GM12878 (cell line): ENCODE data around the gene C14orf119. TPM values are rescaled to one million over a fixed set of nuclear protein-coding genes. Genes with fewer than 3 reads are reported as not detected.

ENCODE experiments used
- ATAC-seq: fragments of 200-7000 bp; cut with Tn5 transposase; 3 replicates; pipeline ENCODE4 v1.9.1; 2020; ENCODE audit warnings: mild to moderate bottlenecking, moderate library complexity
- BruUV-seq: library from RNA; stranded (reverse); fragments of 400-500 nt; replicated peaks from 2 replicates; lab custom pipeline; 2021; lab: Mats Ljungman, UMichigan
- CTCF ChIA-PET: fragments of 300-600 bp; sonication (Branson Sonifier 250); formaldehyde crosslinking; extraction: SDS; loops from one replicate; lab custom pipeline; 2021; ENCODE audit warnings: inconsistent platforms; lab: Yijun Ruan, JAX
- POLR2A ChIA-PET: fragments of 350-600 bp; formaldehyde crosslinking; extraction: SDS; loops from one replicate; lab custom pipeline; 2021; ENCODE audit warnings: inconsistent platforms; lab: Charles Lee
- RAD21 ChIA-PET: fragments of 300-600 bp; sonication (Branson Sonifier 250); formaldehyde crosslinking; loops from one replicate; lab custom pipeline; 2023; ENCODE audit warnings: antibody characterized with exemption; ENCODE audit not compliant: unreplicated experiment; lab: Charles Lee
- SMC1A ChIA-PET: fragments of 300-600 bp; sonication (Branson Sonifier 250); formaldehyde crosslinking; loops from one replicate; lab custom pipeline; 2023; ENCODE audit not compliant: unreplicated experiment, uncharacterized antibody; lab: Charles Lee
- DNase-seq: peaks from one replicate; pipeline ENCODE4 v3.0.0-alpha.2; 2011; ENCODE audit warnings: low read depth, low spot score
- FAIRE-seq: peaks from 3 replicates; lab custom pipeline; 2011; peaks lifted over from hg19 to GRCh38; lab: Jason Lieb, UNC
- H2AFZ ChIP-seq: 2 replicates; pipeline ENCODE4 v1.6.0; 2011; ENCODE audit warnings: low read depth, low read length, control low read depth; ENCODE audit not compliant: control insufficient read depth
- H3K27ac ChIP-seq: 2 replicates; pipeline ENCODE4 v1.5.1; 2011; ENCODE audit warnings: control low read depth; ENCODE audit not compliant: control insufficient read depth, insufficient read depth
- H3K27me3 ChIP-seq, 2 experiments: replicated peaks in 1 of 2; 2 replicates each; pipeline versions ENCODE4 v1.6.0 to v1.6.1; 2011; ENCODE audit warnings: low read length in 1 of 2; ENCODE audit not compliant: control insufficient read depth in 2 of 2, insufficient read depth in 2 of 2
- H3K36me3 ChIP-seq, 2 experiments: 2 replicates each; pipeline ENCODE4 v1.5.1; 2011; ENCODE audit warnings: low read length in 1 of 2; ENCODE audit not compliant: control insufficient read depth in 2 of 2, insufficient read depth in 2 of 2
- H3K4me1 ChIP-seq: 2 replicates; pipeline ENCODE4 v1.6.1; 2011; ENCODE audit warnings: mild to moderate bottlenecking, low read length, moderate library complexity, mixed read lengths; ENCODE audit not compliant: control insufficient read depth, insufficient read depth
- H3K4me2 ChIP-seq: 2 replicates; pipeline ENCODE4 v1.6.0; 2011; ENCODE audit warnings: control low read depth; ENCODE audit not compliant: control insufficient read depth, insufficient read depth
- H3K4me3 ChIP-seq: fragments of 200-600 bp; sonication (generic); 2 replicates; pipeline ENCODE4 v1.5.1; 2016
- H3K79me2 ChIP-seq: 2 replicates; pipeline ENCODE4 v1.6.0; 2011; ENCODE audit warnings: low read length; ENCODE audit not compliant: control insufficient read depth, insufficient read depth
- H3K9ac ChIP-seq: 2 replicates; pipeline ENCODE4 v1.8.0; 2011; ENCODE audit warnings: low read length, control low read depth, mixed read lengths; ENCODE audit not compliant: control insufficient read depth, insufficient read depth
- H3K9me3 ChIP-seq: replicated peaks from 3 replicates; pipeline ENCODE4 v1.5.1; 2011; ENCODE audit warnings: mild to moderate bottlenecking, low read length; ENCODE audit not compliant: control insufficient read depth, insufficient read depth
- H4K20me1 ChIP-seq: 2 replicates; pipeline ENCODE4 v1.6.0; 2011; ENCODE audit not compliant: control insufficient read depth, insufficient read depth
- CEBPZ ChIP-seq: fragments of 150-350 bp; IDR thresholded peaks from 2 replicates; pipeline ENCODE4 v1.6.1; 2016; ENCODE audit warnings: low read depth, low read length
- E2F8 ChIP-seq: fragments of 450-650 bp; IDR thresholded peaks from 2 replicates; pipeline ENCODE4 v1.6.1; 2018; ENCODE audit warnings: mild to moderate bottlenecking, low read depth, moderate library complexity; ENCODE audit not compliant: partially characterized antibody
- MTA2 ChIP-seq: fragments of 450-650 bp; IDR thresholded peaks from 2 replicates; pipeline ENCODE4 v1.6.1; 2016; ENCODE audit warnings: low read depth, mild to moderate bottlenecking, moderate library complexity
- NR2C2 ChIP-seq: IDR thresholded peaks from 2 replicates; pipeline ENCODE4 v1.6.1; 2011; ENCODE audit warnings: borderline replicate concordance, low read depth; ENCODE audit not compliant: control insufficient read depth, insufficient read length
- NR2F1 ChIP-seq: fragments of 450-650 bp; conservative IDR thresholded peaks from 2 replicates; pipeline ENCODE4 v1.6.1; 2017; ENCODE audit warnings: mild to moderate bottlenecking
- POLR2A ChIP-seq: IDR thresholded peaks from 2 replicates; pipeline ENCODE4 v1.6.1; 2011; ENCODE audit warnings: low read depth, mild to moderate bottlenecking, low read length
- TARDBP ChIP-seq: IDR thresholded peaks from 2 replicates; pipeline ENCODE4 v1.6.1; 2016; ENCODE audit warnings: borderline replicate concordance
- ZBED1 ChIP-seq: IDR thresholded peaks from 2 replicates; pipeline ENCODE4 v1.6.1; 2016; ENCODE audit warnings: borderline replicate concordance
- ZNF592 ChIP-seq: fragments of 450-650 bp; IDR thresholded peaks from 2 replicates; pipeline ENCODE4 v1.6.1; 2017; ENCODE audit warnings: mild to moderate bottlenecking, moderate library complexity
- WGBS: methylation state at CpG from one replicate; pipeline ENCODE4 v1.1.6; 2016; ENCODE audit warnings: low lambda C conversion rate; ENCODE audit not compliant: insufficient replicate concordance, insufficient coverage; ENCODE audit errors: missing lambda C conversion rate; 5-methylcytosine and 5-hydroxymethylcytosine counted together
- in situ Hi-C: fragments of 300-500 bp; cut with MboI; formaldehyde crosslinking; loops from 9 replicates; pipeline ENCODE4 v1.14.3; 2018; ENCODE audit warnings: mixed read lengths
- intact Hi-C: fragments of 100-400 bp; cut with micrococcal nuclease; formaldehyde crosslinking; loops from one replicate; pipeline ENCODE4 v1.14.2; 2022; ENCODE audit not compliant: unreplicated experiment
- polyA plus RNA-seq, 11 experiments: library from polyadenylated mRNA; depleted of rRNA in 4 of 11; unstranded in 6 of 11; stranded (reverse) in 5 of 11; fragments of >200 nt; fragmentation: Nextera tagmentation in 4 of 11; fragmentation: Illumina TruSeq in 1 of 11; extraction: Ambion mirVana in 4 of 11; extraction: Trizol in 1 of 11; gene quantifications; 1 replicate in 1 of 11; 2 replicates in 10 of 11; pipeline versions ENCODE4 v1.2.1 to v1.2.3, GENCODE V29; 2011 to 2016; ENCODE audit warnings: inconsistent platforms in 2 of 11, missing spikeins in 2 of 11, low read depth in 1 of 11
- total RNA-seq, 4 experiments: library from RNA; depleted of rRNA in 3 of 4; stranded (reverse); fragments of >200 nt in 3 of 4; fragmentation: Illumina TruSeq in 1 of 4; extraction: Trizol in 1 of 4; gene quantifications; 2 replicates each; pipeline versions ENCODE4 v1.2.1 to v1.2.3, GENCODE V29; 2013 to 2021
- TF ChIP-seq, protein P1 (sequence below): IDR thresholded peaks from 2 replicates; pipeline ENCODE4 v1.6.1; 2012; ENCODE audit warnings: low read depth, low read length, improper control_type of control experiment
- TF ChIP-seq, protein P2 (sequence below): fragments of 450-650 bp; IDR thresholded peaks from 2 replicates; pipeline ENCODE4 v1.6.1; 2017; ENCODE audit warnings: low read depth, mild to moderate bottlenecking, moderate library complexity

The C14orf119 gene
- total and polyA plus RNA-seq, 10 of the 15 experiments (the other 5 are each of a cell fraction or from before 2014, with no cell fraction given): 32.3 to 228 (median 57.6) TPM

DNA sequence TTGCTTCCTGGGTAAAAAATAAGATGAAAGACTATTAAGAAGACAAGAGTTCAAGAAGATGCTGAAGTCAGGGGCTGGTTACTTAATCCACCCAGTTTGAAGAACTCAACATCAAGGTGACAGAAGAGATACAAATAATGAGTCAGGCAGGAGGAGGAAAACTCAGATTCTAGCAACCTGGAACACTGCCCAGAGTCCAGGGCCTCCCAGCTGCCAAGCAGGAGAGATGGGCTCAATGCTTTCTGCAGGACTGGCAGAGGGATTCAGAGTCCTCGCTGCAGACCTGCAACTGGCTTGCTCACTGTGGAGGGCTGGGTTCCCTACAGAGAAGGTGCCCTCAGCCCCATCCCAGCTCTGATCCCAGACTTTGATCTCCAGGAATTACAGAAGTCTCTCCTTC, 52.4 kb downstream of the C14orf119 start:
- no TSS peak for BruUV-seq
- in situ Hi-C loops (no loop called here), intact Hi-C loops (no loop called here)
- POLR2A ChIA-PET: no interaction called here
- CTCF ChIA-PET: no interaction called here
- no peaks in the 10 kb centered on the region for H3K79me2 ChIP-seq
- RAD21 ChIA-PET: no interaction called here
- no peak for FAIRE-seq
- no peaks in the 10 kb centered on the region for H3K36me3 ChIP-seq
- SMC1A ChIA-PET: interaction anchor here (0.6 kb wide), 1 partner anchor 399 kb away, joined by 3 read pairs; no protein-coding TSS in a partner anchor
- no peaks in the 10 kb centered on the region for H3K9me3 ChIP-seq
- H3K27ac ChIP-seq: no peak overlapping the region
- no peak for ATAC-seq
- no peak for DNase-seq
- WGBS: 43% methylated on average over 1 of the region's 1 CpG
- H3K27me3 ChIP-seq: peaks cover under 1 to 2% of the 10 kb centered on the region in 2 experiments
- H4K20me1 ChIP-seq: no peaks in the 10 kb centered on the region; the same call in 1 of the 2 replicates
- no peak overlapping the region for H2AFZ ChIP-seq
- no peaks in the 10 kb centered on the region; the same call in 1 of the 2 replicates for H3K4me1 ChIP-seq
- no peak overlapping the region for H3K9ac ChIP-seq
- no peak overlapping the region for H3K4me3 ChIP-seq
- no peak overlapping the region for H3K4me2 ChIP-seq
- TF ChIP-seq NR2F1 (no peak), POLR2A (no peak), ZBED1 (no peak), MTA2 (no peak), NR2C2 (no peak), E2F8 (no peak), TARDBP (no peak), CEBPZ (no peak), ZNF592 (no peak)
- TF ChIP-seq, protein P1, sequence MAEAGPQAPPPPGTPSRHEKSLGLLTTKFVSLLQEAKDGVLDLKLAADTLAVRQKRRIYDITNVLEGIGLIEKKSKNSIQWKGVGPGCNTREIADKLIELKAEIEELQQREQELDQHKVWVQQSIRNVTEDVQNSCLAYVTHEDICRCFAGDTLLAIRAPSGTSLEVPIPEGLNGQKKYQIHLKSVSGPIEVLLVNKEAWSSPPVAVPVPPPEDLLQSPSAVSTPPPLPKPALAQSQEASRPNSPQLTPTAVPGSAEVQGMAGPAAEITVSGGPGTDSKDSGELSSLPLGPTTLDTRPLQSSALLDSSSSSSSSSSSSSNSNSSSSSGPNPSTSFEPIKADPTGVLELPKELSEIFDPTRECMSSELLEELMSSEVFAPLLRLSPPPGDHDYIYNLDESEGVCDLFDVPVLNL: no peak
- TF ChIP-seq, protein P2, sequence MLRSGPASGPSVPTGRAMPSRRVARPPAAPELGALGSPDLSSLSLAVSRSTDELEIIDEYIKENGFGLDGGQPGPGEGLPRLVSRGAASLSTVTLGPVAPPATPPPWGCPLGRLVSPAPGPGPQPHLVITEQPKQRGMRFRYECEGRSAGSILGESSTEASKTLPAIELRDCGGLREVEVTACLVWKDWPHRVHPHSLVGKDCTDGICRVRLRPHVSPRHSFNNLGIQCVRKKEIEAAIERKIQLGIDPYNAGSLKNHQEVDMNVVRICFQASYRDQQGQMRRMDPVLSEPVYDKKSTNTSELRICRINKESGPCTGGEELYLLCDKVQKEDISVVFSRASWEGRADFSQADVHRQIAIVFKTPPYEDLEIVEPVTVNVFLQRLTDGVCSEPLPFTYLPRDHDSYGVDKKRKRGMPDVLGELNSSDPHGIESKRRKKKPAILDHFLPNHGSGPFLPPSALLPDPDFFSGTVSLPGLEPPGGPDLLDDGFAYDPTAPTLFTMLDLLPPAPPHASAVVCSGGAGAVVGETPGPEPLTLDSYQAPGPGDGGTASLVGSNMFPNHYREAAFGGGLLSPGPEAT: no peak
